Measurements from ENCODE around the gene DRC7. TPM values are rescaled to one million over a fixed set of nuclear protein-coding genes. Genes with fewer than 3 reads are reported as not detected.

The DRC7 gene
- total RNA-seq, 1 donor from 2014 or later = 0.41 TPM

DNA sequence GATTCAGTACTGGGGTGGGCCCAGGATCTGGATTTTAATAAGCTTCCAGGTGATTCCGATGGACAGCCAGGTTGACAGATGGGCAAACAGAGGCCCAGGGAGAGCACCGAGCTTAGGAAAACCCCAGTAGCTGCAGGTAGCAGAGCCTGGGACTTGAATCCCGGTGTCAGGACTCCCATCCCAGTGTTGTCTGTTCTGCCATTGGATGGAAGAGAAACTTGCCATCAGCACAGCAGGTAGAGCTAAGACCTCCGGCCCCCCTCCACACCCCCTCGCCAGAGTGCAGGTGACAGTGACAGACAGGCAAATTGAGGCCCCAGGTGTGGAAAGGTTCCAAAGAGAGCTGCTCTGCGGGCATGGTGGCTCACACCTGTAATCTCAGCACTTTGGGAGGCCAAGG, 53.4 kb downstream of the DRC7 start:
- Histone ChIP-seq H3F3A (ENCODE audit: low read depth) (peaks cover 4% of the 10 kb centered on the region), H3K4me2 (no peak overlapping the region), H3K9me3 (ENCODE audit: low read depth) (no peaks in the 10 kb centered on the region), H2AFZ (replicated peaks) (no peak overlapping the region), H3K4me3 (no peak overlapping the region), H3K27ac (no peak overlapping the region), H3K36me3 (no peaks in the 10 kb centered on the region), H3K9ac (no peak overlapping the region), H3K27me3 (no peaks in the 10 kb centered on the region), H4K20me1 (ENCODE audit: low read depth) (no peaks in the 10 kb centered on the region), H3K79me2 (ENCODE audit: low read depth) (no peaks in the 10 kb centered on the region), H3K4me1 (peaks cover 9% of the 10 kb centered on the region)
- no peaks in the 10 kb centered on the region for H3K9me3 Mint-ChIP-seq
- no peak for TF ChIP-seq EZH2 (IDR thresholded peaks at IDR 0.05)
- TF ChIP-seq EZH2phosphoT487 (IDR thresholded peaks at IDR 0.05) = no peak
- TF ChIP-seq, protein P1, sequence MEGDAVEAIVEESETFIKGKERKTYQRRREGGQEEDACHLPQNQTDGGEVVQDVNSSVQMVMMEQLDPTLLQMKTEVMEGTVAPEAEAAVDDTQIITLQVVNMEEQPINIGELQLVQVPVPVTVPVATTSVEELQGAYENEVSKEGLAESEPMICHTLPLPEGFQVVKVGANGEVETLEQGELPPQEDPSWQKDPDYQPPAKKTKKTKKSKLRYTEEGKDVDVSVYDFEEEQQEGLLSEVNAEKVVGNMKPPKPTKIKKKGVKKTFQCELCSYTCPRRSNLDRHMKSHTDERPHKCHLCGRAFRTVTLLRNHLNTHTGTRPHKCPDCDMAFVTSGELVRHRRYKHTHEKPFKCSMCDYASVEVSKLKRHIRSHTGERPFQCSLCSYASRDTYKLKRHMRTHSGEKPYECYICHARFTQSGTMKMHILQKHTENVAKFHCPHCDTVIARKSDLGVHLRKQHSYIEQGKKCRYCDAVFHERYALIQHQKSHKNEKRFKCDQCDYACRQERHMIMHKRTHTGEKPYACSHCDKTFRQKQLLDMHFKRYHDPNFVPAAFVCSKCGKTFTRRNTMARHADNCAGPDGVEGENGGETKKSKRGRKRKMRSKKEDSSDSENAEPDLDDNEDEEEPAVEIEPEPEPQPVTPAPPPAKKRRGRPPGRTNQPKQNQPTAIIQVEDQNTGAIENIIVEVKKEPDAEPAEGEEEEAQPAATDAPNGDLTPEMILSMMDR (IDR thresholded peaks at IDR 0.05) = no peak
- H3K27me3 Mint-ChIP-seq (ENCODE audit: insufficient read depth, low read depth) = peaks cover 4% of the 10 kb centered on the region
- no peak overlapping the region for H3K4me3 Mint-ChIP-seq
- H3K27ac Mint-ChIP-seq = no peak overlapping the region
- peaks cover 6% of the 10 kb centered on the region for H3K36me3 Mint-ChIP-seq
- no peak for DNase-seq (ENCODE audit: low spot score)
- peaks cover 5% of the 10 kb centered on the region for H3K4me1 Mint-ChIP-seq

DNA sequence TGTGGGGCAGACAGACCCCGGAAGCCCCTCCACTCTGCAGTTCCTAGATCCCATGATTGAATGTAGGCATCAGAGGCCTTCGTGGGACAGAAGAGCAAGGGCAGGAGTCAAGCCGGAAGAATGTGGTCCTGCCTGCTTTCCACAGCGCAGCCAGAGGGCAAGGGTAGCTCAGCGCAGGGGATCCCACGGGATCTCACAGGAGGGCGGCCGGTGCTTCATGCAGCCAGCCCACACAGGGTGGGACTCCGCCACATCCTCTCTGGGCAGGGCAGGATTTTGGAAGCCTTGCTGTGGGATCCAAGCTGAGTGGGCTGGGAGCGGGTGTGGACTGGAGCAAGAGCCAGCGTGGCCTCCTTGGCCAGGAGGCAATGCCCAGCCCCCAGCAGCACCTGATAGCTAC, 54.0 kb downstream of the DRC7 start:
- Histone ChIP-seq H3K9me3 (ENCODE audit: low read depth) (no peaks in the 10 kb centered on the region), H3K27ac (no peak overlapping the region)

DNA sequence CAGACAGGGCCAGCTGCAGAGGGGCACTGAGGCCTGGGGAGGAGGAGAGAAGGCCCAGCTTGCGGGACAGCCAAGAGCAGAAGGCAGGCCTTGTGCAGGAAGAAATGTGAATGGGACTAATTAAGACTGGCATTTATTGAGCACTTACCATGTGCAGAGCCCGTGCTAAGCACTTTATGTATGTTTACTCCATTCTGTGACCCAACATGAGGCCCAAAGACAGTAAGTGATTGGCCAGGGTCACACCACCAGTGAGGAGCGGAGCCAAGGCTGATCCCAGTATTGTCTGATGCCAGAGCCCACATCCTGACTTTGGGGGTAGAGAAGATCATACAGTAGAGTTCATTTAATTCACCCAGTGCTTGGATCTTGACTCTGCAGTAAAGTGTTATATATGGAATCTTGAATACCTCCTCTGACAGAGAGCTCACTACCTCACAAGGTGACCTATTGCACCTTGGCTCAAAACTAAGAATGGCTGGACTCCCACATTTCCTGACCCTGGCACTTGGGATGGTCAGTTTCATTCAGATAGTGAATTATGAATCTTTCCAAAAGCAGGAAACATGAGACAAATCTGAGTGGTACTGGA, 54.6 kb downstream of the DRC7 start:
- Mint-ChIP-seq H3K27me3 (ENCODE audit: insufficient read depth, low read depth) (peaks cover 4% of the 10 kb centered on the region), H3K4me3 (no peak overlapping the region), H3K9me3 (no peaks in the 10 kb centered on the region), H3K36me3 (peaks cover 6% of the 10 kb centered on the region), H3K27ac (no peak overlapping the region), H3K4me1 (peaks cover 5% of the 10 kb centered on the region)
- TF ChIP-seq EZH2phosphoT487 (IDR thresholded peaks at IDR 0.05) (no peak), EZH2 (IDR thresholded peaks at IDR 0.05) (no peak)
- TF ChIP-seq, protein P1 (IDR thresholded peaks at IDR 0.05) = no peak
- Histone ChIP-seq H3K36me3 (no peaks in the 10 kb centered on the region), H3K27ac (no peak overlapping the region), H4K20me1 (ENCODE audit: low read depth) (no peaks in the 10 kb centered on the region), H3K4me2 (no peak overlapping the region), H3K9me3 (ENCODE audit: low read depth) (no peaks in the 10 kb centered on the region), H3K27me3 (no peaks in the 10 kb centered on the region), H3K9ac (no peak overlapping the region), H3K79me2 (ENCODE audit: low read depth) (no peaks in the 10 kb centered on the region), H3K4me1 (peaks cover 9% of the 10 kb centered on the region), H3F3A (ENCODE audit: low read depth) (peaks cover 4% of the 10 kb centered on the region), H3K4me3 (no peak overlapping the region), H2AFZ (replicated peaks) (no peak overlapping the region)
- DNase-seq (ENCODE audit: low spot score) = no peak

More for the DNA sequence above, 54.0 kb downstream of the DRC7 start:
- no peaks in the 10 kb centered on the region for H3K9me3 Mint-ChIP-seq
- no peaks in the 10 kb centered on the region for H3K79me2 ChIP-seq (ENCODE audit: low read depth)
- H3K27me3 Mint-ChIP-seq (ENCODE audit: insufficient read depth, low read depth) = peaks cover 4% of the 10 kb centered on the region
- peaks cover 5% of the 10 kb centered on the region for H3K4me1 Mint-ChIP-seq
- no peak overlapping the region for H3K9ac ChIP-seq
- no peaks in the 10 kb centered on the region for H3K36me3 ChIP-seq
- H3F3A ChIP-seq (ENCODE audit: low read depth) = peaks cover 4% of the 10 kb centered on the region
- H2AFZ ChIP-seq (replicated peaks) = no peak overlapping the region
- no peak overlapping the region for H3K4me2 ChIP-seq
- no peak for DNase-seq (ENCODE audit: low spot score)
- H3K27me3 ChIP-seq = no peaks in the 10 kb centered on the region
- H4K20me1 ChIP-seq (ENCODE audit: low read depth) = no peaks in the 10 kb centered on the region
- TF ChIP-seq EZH2phosphoT487 (IDR thresholded peaks at IDR 0.05) = no peak
- no peak for TF ChIP-seq EZH2 (IDR thresholded peaks at IDR 0.05)
- TF ChIP-seq, protein P1 (IDR thresholded peaks at IDR 0.05) = no peak
- peaks cover 6% of the 10 kb centered on the region for H3K36me3 Mint-ChIP-seq
- peaks cover 9% of the 10 kb centered on the region for H3K4me1 ChIP-seq
- H3K4me3 Mint-ChIP-seq = no peak overlapping the region
- H3K27ac Mint-ChIP-seq = no peak overlapping the region
- H3K4me3 ChIP-seq = no peak overlapping the region

Data from neural progenitor cell (in vitro differentiated cells).